Measurements from ENCODE around the gene SLC38A9.

Gene SLC38A9

DNA sequence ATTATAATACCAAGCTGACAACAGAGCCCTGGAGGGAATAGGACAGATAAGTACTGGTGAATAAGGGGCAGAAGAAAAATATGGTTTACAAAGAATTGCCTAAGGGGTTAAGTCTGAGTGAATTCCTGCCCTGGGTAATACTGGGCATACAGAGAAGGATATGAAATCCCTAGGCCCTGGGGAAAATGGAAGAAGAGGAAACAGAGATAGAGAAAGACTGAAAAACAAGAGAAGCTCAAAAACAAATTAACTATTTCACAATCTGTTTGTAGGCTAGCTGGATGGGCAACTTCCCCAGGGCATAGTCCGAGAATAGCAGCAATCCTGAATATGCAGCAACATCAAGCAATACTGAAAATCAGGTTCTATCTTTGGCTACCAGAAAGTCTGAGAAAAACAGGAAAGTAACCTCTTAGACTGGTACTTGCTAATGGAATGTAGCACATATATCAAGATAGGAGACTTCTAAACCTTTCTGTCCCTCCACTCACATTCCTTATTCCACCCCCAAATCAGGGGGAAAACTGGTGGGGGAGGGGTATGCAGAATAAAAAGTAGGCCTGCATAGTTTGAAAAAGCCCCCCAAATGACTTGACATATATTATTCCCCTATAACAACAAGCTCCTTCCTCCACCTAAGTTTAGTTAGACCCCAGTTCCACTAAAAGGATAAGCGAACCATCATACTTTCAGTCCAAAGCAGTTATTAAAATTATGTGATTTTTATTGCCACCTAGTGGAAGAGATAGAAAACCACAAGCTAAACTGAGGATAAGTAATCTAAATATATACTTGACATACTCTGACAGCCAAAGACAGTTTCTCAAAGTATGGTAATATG is 20.6 kb downstream of the SLC38A9 start:
- Mint-ChIP-seq H3K4me1 (peaks cover 4% of the 10 kb centered on the region), H3K9me3 (no peaks in the 10 kb centered on the region), H3K4me3 (no peak overlapping the region), H3K27ac (no peak overlapping the region), H3K27me3 (no peaks in the 10 kb centered on the region), H3K36me3 (peaks cover under 1% of the 10 kb centered on the region)

DNA sequence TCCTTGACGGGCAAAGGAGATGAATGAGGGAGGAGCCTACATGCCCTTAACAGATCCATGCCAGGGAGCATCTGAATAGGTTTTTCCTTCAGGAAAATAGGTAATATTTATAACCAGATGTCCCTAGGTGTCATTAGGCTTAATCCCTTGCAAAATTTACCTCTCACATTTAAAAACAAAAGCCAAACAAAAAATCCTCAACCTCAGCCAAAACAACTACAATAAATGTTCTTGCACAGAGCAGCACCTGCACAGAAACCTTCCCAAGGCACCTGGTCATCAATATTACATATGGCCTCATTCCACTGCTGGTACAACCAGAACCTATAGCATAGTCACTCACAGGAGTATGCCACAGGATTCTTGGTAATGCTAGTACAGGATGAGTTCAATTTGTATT is 30.1 kb downstream of the SLC38A9 start:
- peaks cover 10% of the 10 kb centered on the region for H3K36me3 Mint-ChIP-seq
- H3K4me3 Mint-ChIP-seq, result no peak overlapping the region
- H3K27me3 Mint-ChIP-seq, result no peaks in the 10 kb centered on the region

DNA sequence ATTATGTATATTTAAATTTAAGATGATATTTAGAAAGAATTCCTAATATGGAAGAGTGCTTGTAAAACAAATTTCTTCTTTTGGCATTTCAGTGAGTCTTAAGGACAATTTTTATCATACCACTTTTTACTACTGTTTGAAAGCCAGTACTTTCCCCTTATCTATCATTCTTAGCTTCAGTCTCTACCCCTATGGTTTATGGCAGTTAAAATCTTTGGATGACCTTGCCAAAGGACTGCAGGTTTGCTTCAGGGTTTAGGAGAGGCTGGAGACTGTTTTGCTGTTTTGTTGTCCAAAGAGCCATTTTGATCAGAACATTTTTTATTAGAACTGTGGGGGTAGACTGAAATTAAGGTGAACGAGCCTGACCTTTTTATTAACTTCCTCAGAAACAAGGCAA is 30.8 kb downstream of the SLC38A9 start:
- no peaks in the 10 kb centered on the region for H3K27me3 Mint-ChIP-seq
- H3K27ac Mint-ChIP-seq, result no peak overlapping the region
- H3K9me3 Mint-ChIP-seq, result no peaks in the 10 kb centered on the region
- peaks cover 3% of the 10 kb centered on the region for H3K4me1 Mint-ChIP-seq
- H3K4me3 Mint-ChIP-seq, result no peak overlapping the region
- peaks cover 8% of the 10 kb centered on the region for H3K36me3 Mint-ChIP-seq

More for the DNA sequence above, 30.1 kb downstream of the SLC38A9 start:
- Mint-ChIP-seq H3K4me1 (peaks cover 3% of the 10 kb centered on the region), H3K27ac (no peak overlapping the region), H3K9me3 (no peaks in the 10 kb centered on the region)

DNA sequence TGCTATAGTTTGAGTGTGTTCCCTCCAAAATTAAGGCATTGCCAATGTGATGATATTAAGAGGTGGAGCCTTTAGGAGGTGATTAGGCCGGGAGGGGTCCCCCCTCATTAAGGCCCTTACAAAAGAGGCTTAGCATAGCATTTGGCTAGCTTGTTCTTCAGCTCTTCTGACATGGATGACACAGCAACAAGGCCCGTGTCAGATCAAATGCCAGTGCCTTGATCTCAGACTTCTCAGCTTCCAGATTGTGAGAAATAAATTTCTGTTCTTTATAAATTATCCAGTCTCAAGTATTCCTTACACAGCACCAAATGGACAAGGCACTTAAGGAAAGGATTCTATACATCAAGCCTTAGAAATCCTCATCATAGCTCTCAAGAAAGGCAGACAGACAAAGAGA is 31.8 kb downstream of the SLC38A9 start:
- Mint-ChIP-seq H3K36me3 (peaks cover 3% of the 10 kb centered on the region), H3K4me3 (no peak overlapping the region), H3K27ac (no peak overlapping the region), H3K27me3 (no peaks in the 10 kb centered on the region), H3K9me3 (no peaks in the 10 kb centered on the region), H3K4me1 (peaks cover 3% of the 10 kb centered on the region)

DNA sequence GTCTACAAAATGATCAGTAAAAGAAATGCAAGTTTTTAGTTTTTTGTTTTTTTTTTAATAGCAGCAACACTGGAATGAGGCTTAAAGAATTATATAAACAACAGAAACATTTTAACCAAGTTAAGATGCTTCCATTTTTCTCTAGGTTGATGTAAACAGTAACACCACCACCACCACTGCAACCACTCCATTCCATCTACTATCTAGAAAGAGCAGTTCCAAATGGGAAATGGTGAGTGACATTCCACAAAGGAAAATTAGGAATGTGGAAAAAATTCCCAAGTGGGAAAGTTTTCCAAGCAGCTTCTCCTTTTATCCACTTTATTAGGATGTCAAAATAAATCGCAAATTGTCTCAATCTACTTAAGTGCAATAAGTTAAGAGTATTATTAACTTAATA is 32.6 kb downstream of the SLC38A9 start:
- no peaks in the 10 kb centered on the region for H3K9me3 Mint-ChIP-seq
- H3K27me3 Mint-ChIP-seq, result no peaks in the 10 kb centered on the region
- no peak overlapping the region for H3K4me3 Mint-ChIP-seq
- H3K4me1 Mint-ChIP-seq, result peaks cover 3% of the 10 kb centered on the region
- H3K27ac Mint-ChIP-seq, result no peak overlapping the region
- peaks cover 3% of the 10 kb centered on the region for H3K36me3 Mint-ChIP-seq

DNA sequence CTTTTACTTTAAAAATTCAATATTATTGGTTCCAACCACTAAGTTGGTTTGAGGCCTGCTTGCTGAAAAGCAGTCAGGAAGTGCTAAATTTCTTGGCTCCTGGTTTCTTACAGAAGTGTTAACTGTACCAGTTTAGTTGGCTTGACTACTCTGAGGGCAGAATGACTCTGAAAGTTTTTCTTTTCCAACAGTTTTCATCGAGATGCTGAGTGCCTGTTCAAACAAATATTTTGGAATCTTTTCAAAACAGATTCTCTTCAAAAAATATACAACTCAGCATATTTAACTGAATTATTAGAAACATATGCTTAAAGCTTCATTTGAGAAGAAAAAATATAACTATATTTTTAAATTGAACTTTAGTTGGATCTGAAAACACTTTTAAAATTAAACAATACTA is 37.0 kb downstream of the SLC38A9 start:
- Mint-ChIP-seq H3K4me1 (peaks cover 3% of the 10 kb centered on the region), H3K4me3 (no peak overlapping the region), H3K27me3 (no peaks in the 10 kb centered on the region), H3K27ac (no peak overlapping the region), H3K9me3 (no peaks in the 10 kb centered on the region), H3K36me3 (no peaks in the 10 kb centered on the region)

DNA sequence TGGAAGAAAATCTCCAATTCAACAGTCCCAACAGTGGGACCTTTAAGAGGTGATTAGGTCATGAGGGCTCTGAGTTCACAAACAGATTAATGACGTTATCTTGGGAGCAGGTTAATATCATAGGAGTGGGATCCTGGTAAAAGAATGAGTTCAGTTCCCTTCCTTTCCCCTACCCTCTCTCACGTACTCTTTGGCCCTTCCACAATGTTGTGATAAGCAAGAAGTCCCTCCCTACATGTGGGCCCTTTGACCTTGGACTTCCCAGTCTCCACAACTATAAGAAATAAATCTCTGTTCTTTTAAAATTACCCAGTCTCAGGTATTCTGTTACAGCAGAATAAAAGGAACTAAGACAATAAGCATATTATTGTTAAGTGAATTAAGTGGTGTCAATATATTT is 37.8 kb downstream of the SLC38A9 start:
- no peak overlapping the region for H3K4me3 Mint-ChIP-seq
- H3K4me1 Mint-ChIP-seq, result peaks cover 3% of the 10 kb centered on the region
- H3K36me3 Mint-ChIP-seq, result no peaks in the 10 kb centered on the region
- no peaks in the 10 kb centered on the region for H3K9me3 Mint-ChIP-seq
- no peak overlapping the region for H3K27ac Mint-ChIP-seq
- no peaks in the 10 kb centered on the region for H3K27me3 Mint-ChIP-seq

DNA sequence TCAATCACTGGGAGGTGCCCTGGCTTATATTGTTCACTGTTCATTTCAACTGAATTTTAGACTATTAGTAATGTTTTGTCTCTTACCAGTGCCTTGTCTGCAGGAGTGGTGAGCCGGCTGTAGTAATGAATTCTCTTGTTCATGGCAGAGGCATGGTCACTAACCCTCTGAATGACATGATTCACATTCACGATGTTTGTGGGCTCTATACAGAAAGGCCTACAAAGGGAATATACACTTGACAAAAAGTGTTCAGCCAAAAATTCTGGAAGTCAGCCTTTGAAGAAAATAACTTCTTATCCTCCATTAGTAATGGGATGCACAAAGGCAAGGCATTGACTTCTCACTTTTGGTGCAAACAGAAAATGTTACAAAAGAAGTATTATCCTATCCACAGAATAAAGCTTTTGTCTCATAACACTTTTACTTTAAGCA is 39.6 kb downstream of the SLC38A9 start:
- H3K4me1 Mint-ChIP-seq, result no peaks in the 10 kb centered on the region
- no peak overlapping the region for H3K27ac Mint-ChIP-seq
- peaks cover 1% of the 10 kb centered on the region for H3K36me3 Mint-ChIP-seq
- H3K4me3 Mint-ChIP-seq, result no peak overlapping the region
- no peaks in the 10 kb centered on the region for H3K27me3 Mint-ChIP-seq
- no peaks in the 10 kb centered on the region for H3K9me3 Mint-ChIP-seq

DNA sequence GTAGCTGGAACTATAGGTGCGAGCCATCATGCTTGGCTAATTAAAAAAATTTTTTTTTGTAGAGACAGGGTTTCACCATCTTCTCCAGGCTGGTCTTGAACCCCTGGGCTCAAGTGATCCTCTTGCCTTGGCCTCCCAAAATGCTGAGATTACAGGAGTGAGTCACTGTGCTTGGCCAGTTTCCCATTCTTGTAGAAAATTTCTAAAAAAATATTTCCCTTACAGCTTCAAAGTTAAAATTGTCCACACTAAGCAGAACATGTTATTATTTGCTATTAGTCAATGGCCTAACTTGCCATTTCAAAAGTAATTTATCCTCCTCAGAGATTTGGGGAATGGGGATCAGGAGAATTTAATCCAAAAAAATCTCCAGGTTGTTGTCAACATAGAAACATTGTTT is 40.1 kb downstream of the SLC38A9 start:
- Mint-ChIP-seq H3K27me3 (no peaks in the 10 kb centered on the region), H3K27ac (no peak overlapping the region), H3K36me3 (peaks cover 1% of the 10 kb centered on the region), H3K4me3 (no peak overlapping the region), H3K9me3 (no peaks in the 10 kb centered on the region), H3K4me1 (no peaks in the 10 kb centered on the region)

DNA sequence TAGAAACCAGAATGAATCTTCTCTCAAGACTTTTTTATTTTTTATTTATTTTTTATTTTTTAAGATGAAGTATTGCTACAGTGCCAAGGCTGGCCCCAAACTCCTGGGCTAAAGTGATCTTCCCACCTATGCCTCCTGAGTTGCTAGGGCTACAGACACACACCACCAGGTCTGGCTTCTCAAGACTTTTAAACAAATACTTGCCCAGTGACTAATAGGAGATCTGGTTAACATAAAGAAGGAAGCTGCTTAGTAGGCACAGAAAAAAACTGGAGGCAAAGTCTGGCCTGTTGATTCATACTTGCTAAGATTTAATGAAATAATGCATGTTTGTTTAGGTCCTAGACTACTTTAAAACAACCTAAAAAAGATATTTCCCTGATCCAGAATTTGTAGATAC is 43.8 kb downstream of the SLC38A9 start:
- H3K36me3 Mint-ChIP-seq, result peaks cover 5% of the 10 kb centered on the region
- H3K4me3 Mint-ChIP-seq, result no peak overlapping the region
- no peak overlapping the region for H3K27ac Mint-ChIP-seq
- H3K27me3 Mint-ChIP-seq, result no peaks in the 10 kb centered on the region
- no peaks in the 10 kb centered on the region for H3K4me1 Mint-ChIP-seq
- no peaks in the 10 kb centered on the region for H3K9me3 Mint-ChIP-seq

DNA sequence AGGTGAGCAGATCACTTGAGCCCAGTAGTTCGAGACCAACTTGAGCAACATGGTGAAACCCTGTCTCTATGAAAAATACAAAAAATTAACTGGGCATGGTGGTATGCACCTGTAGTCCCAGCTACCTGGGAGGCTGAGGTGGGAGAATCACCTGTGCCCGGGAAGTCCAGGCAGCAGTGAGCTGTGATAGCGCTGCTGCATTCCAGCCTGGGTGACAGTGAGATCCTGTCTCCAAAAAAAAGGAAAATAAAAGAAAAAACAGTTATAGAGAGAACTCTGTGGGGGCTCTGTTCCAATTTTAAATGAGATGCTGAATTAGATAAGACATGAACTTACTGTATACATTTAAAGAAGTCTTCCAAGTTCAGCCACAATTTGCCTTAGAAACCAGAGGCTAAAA is 44.2 kb downstream of the SLC38A9 start:
- Mint-ChIP-seq H3K27ac (no peak overlapping the region), H3K36me3 (peaks cover 5% of the 10 kb centered on the region), H3K4me1 (no peaks in the 10 kb centered on the region), H3K9me3 (no peaks in the 10 kb centered on the region), H3K27me3 (no peaks in the 10 kb centered on the region), H3K4me3 (no peak overlapping the region)

DNA sequence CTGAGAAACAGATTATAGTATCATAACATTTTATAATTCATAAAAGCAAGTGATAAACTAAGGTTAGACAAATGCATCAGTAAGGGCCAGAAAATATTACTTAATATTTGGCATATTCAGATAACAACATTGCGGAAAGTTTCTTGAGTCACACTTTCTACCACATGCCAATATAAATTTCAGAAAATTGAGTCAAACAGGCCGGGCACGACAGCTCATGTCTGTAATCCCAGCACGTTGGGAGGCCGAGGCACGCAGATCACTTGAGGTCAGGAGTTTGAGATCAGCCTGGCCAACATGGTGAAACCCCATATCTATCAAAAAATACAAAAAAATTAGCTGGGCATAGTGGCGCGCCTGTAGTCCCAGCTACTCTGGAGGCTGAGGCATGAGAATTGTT is 47.1 kb downstream of the SLC38A9 start:
- Mint-ChIP-seq H3K9me3 (no peaks in the 10 kb centered on the region), H3K4me1 (no peaks in the 10 kb centered on the region), H3K4me3 (no peak overlapping the region), H3K36me3 (peaks cover 17% of the 10 kb centered on the region), H3K27ac (no peak overlapping the region), H3K27me3 (no peaks in the 10 kb centered on the region)

DNA sequence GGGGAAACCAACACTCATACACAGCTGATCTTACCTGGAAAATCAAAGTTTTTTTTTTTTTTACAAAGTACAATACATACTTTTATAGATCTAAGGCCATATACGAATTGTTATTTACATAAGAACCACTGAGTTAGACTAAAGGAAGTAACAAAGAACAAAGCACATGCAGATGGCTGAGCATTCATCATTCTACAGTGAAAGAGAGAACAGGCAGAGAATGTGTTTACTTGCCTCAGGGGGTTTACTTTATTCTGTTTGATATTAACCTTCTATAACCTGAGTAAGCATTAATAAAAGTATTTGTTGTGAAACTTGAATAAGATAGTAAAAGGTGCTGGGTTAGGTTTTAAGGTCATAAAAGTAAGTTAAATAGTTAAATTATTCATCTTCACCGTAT is 54.7 kb downstream of the SLC38A9 start:
- peaks cover 13% of the 10 kb centered on the region for H3K36me3 Mint-ChIP-seq
- H3K9me3 Mint-ChIP-seq, result no peaks in the 10 kb centered on the region
- H3K4me3 Mint-ChIP-seq, result no peak overlapping the region
- H3K4me1 Mint-ChIP-seq, result peaks cover 6% of the 10 kb centered on the region
- H3K27ac Mint-ChIP-seq, result no peak overlapping the region
- H3K27me3 Mint-ChIP-seq, result no peaks in the 10 kb centered on the region

DNA sequence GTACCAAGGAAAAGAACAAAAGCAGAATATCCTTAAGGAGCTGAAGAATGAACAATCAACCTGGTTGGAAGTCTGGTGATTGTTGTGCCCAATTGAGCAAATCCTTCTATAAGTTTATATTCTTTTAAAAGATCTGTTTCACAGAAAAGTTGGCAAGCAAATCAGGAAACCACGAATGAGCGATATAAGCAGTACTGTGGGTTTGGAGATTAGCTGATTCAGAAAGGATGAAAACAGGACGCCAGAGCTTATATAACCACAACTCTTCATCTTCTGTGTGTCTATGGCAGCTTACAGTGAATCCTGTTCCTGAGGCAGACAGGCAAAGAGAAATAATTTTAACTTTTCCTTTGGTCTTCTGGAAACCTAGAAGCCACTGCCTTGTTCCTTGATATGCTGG is 61.7 kb downstream of the SLC38A9 start:
- Mint-ChIP-seq H3K36me3 (peaks cover 8% of the 10 kb centered on the region), H3K4me1 (peaks cover 31% of the 10 kb centered on the region), H3K9me3 (no peaks in the 10 kb centered on the region), H3K27me3 (no peaks in the 10 kb centered on the region), H3K4me3 (peak overlapping the region; percentile 15), H3K27ac (peak overlapping the region; percentile 83)

DNA sequence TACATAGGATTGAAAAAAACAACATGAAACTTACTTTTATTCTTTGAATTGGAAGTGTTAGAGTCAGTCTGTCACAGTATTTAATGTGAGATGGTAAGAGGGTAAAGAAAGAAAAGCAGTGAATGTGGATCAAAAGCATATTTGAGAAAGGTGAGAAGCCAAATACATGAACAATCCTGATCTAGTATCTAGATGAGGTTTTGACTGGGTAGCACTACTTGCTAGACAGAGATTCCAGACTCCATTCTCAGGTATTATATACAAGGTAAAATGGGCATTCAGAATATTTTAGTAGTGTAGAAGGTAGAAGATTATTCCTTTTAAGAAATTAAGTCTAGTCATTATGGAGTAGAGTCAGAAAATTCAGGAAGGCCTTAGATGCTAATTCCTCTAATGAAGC is 62.2 kb downstream of the SLC38A9 start:
- Mint-ChIP-seq H3K36me3 (peaks cover 9% of the 10 kb centered on the region), H3K27me3 (no peaks in the 10 kb centered on the region), H3K27ac (peak overlapping the region; percentile 83), H3K4me3 (peak overlapping the region; percentile 15), H3K4me1 (peaks cover 31% of the 10 kb centered on the region), H3K9me3 (no peaks in the 10 kb centered on the region)

DNA sequence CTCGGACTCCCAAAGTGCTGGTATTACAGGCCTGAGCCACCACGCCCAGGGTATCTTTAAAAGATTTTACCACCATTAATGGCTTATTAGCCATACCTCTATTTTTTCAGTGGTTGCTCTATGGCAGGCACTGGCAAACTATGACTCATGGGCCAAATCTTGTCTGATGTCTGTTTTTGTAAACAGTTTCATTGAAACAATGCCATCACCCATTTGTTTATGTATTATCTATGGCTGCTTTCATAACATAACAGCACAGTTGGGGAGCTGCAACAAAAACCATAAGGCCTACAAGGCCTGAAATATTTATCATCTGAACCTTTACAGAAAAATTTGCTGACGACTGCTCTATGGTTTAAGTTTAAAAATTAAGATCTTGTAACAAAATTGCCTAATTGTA is 66.8 kb downstream of the SLC38A9 start:
- H3K27me3 Mint-ChIP-seq, result no peaks in the 10 kb centered on the region
- no peak overlapping the region for H3K4me3 Mint-ChIP-seq
- H3K27ac Mint-ChIP-seq, result no peak overlapping the region
- H3K36me3 Mint-ChIP-seq, result peaks cover 21% of the 10 kb centered on the region
- H3K4me1 Mint-ChIP-seq, result peaks cover 11% of the 10 kb centered on the region
- H3K9me3 Mint-ChIP-seq, result no peaks in the 10 kb centered on the region

DNA sequence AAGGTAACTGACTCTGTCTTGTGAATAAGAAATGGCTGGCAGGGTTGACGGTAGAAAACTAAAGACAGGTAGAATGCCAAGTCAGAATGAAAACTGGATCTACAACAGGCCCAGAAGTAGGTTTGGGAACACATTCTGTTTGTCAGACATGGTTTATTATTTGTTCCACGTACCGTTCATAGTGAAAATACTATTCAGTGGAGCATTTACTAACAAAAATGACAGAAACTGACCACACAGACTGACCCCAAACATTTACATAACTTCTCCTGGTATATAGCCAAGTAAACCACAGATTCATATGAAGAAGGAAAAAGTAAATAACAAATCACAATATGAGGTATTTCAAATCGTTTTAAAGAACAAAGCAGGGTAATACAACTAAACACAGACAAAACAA is 73.7 kb downstream of the SLC38A9 start:
- Mint-ChIP-seq H3K27me3 (no peaks in the 10 kb centered on the region), H3K9me3 (no peaks in the 10 kb centered on the region), H3K27ac (no peak overlapping the region), H3K36me3 (peaks cover 26% of the 10 kb centered on the region), H3K4me1 (peaks cover 15% of the 10 kb centered on the region), H3K4me3 (no peak overlapping the region)

All from activated naive CD4-positive, alpha-beta T cell treated with anti-CD3 and anti-CD28 coated beads, Interleukin-2, amount 50 U/mL, for 24 hours (primary cell).